HFF-Myc (cell line): ENCODE results near the gene GDF15.
A peak's percentile ranks its signal among the peaks of the same experiment; 100 is the strongest.

Experiments
- DNase-seq: peaks from one replicate; pipeline ENCODE4 v3.0.0-alpha.2; 2011; ENCODE audit warnings: low read depth; ENCODE audit errors: extremely low read depth
- H3K4me3 ChIP-seq: replicated peaks from 2 replicates; pipeline ENCODE4 v1.5.1; 2011; ENCODE audit warnings: low read depth, mild to moderate bottlenecking, control low read depth, low read length
- TF ChIP-seq, protein P1 (sequence below): IDR thresholded peaks from 2 replicates; pipeline ENCODE4 v1.5.1; 2012; ENCODE audit warnings: mild to moderate bottlenecking, low read depth, low read length, control low read depth; ENCODE audit errors: missing control alignments

Gene GDF15

DNA sequence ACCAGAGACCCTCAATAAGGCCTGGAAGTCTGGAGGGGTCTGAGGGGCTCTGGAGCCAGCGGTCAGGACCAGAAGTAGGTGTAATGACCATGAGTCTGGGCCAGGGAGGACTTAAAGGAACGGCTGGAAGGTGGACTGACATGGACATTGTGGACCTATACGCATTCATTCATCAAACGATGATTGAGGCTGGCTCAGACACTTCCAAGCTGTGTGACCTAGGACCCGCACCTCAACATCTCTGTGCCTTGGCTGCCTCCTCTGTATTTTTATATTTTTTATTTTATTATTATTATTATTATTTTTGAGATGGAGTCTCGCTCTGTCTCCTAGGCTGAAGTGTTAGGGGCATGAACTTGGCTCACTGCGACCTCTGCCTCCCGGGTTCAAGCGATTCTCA is 20.8 kb downstream of the GDF15 start:
- H3K4me3 ChIP-seq = no peak overlapping the region
- DNase-seq = no peak

DNA sequence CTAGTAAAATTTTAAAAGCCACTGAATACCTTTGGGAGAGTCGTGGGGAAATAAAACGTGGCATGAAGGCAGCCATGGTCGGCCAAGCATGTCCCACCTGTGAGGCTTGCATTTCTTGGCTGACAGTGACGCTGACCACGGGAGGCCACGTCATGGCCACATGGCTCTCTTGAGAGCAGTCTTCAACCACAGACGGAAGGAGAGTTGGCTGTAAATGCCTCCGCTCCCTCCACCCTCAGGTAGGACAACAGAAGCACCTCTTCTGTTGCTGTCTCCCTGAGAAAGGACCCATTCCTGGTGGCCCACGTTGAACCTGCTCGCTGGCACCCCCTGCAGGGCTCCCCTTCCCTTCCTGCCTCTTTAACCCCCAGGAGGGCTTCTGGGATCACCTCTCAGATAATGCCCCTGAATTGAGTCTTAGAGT is 22.1 kb downstream of the GDF15 start:
- TF ChIP-seq, protein P1, sequence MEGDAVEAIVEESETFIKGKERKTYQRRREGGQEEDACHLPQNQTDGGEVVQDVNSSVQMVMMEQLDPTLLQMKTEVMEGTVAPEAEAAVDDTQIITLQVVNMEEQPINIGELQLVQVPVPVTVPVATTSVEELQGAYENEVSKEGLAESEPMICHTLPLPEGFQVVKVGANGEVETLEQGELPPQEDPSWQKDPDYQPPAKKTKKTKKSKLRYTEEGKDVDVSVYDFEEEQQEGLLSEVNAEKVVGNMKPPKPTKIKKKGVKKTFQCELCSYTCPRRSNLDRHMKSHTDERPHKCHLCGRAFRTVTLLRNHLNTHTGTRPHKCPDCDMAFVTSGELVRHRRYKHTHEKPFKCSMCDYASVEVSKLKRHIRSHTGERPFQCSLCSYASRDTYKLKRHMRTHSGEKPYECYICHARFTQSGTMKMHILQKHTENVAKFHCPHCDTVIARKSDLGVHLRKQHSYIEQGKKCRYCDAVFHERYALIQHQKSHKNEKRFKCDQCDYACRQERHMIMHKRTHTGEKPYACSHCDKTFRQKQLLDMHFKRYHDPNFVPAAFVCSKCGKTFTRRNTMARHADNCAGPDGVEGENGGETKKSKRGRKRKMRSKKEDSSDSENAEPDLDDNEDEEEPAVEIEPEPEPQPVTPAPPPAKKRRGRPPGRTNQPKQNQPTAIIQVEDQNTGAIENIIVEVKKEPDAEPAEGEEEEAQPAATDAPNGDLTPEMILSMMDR = peak; percentile 50
- no peak overlapping the region for H3K4me3 ChIP-seq
- DNase-seq = no peak

More for the DNA sequence above, 20.8 kb downstream of the GDF15 start:
- TF ChIP-seq, protein P1 = no peak

DNA sequence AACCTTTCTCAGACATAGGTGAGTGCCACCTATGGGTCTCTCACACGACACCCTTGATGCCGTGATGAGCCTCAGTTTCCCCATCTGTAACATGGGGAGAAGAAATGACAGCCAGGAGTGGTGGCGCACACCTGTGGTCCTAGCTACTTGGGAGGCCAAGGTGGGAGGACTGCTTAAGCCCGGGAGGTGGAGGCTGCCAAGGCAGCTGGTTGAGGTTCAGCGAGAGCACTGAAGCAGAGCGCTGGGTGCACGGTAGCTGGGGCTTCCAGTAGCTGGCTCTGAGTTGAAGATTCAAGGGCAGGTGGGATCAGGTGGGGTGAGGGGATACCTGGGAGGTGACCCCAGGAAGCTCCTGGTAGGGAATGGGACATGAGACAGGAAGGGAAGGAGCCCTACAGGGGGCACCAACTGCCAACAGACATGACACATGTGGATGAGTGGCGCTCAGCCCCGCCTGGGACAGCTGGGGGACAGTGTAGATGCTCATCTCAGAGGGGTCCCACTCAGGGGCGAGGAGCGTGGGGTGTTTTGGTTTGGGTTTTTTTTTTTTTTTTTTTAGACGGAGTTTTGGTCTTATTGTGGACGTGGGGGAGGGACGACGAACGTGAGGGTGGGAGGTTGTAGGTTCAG is 26.8 kb downstream of the GDF15 start:
- H3K4me3 ChIP-seq = no peak overlapping the region
- TF ChIP-seq, protein P1 = no peak
- no peak for DNase-seq

DNA sequence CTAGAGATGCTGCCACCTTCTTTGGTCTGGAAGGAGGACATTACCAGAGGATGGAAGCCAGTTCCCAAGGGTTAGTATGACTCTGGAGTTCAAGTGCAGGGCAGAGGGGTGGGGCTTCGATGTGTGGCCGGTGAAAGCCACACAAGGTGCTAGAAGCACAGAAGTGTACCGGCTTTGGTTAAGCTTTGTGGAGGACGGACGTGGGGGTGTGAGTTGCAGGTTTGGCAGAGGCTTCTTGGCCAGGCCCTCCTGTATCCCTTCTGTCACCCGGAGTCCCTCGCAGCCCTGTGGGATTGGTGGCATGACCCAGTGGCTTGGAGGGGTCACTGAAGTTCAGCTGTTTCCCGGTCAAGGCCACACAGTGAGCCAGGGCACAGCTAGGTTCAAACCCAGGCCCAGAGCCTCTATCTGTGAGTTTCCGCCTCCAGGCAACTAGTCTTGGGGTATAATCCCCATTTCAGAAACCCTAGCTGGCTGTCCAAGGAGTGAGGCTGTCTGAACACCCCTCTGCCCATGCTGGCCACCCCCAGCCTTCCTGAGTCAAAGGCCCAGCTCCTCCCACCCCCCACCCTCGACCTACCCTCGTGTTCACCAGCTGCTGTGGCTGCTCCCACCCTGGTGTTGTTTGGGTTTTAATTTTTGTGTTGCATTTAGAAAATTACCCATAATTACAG is 28.7 kb downstream of the GDF15 start:
- TF ChIP-seq, protein P1 = no peak
- H3K4me3 ChIP-seq = peak overlapping the region; percentile 36
- no peak for DNase-seq

DNA sequence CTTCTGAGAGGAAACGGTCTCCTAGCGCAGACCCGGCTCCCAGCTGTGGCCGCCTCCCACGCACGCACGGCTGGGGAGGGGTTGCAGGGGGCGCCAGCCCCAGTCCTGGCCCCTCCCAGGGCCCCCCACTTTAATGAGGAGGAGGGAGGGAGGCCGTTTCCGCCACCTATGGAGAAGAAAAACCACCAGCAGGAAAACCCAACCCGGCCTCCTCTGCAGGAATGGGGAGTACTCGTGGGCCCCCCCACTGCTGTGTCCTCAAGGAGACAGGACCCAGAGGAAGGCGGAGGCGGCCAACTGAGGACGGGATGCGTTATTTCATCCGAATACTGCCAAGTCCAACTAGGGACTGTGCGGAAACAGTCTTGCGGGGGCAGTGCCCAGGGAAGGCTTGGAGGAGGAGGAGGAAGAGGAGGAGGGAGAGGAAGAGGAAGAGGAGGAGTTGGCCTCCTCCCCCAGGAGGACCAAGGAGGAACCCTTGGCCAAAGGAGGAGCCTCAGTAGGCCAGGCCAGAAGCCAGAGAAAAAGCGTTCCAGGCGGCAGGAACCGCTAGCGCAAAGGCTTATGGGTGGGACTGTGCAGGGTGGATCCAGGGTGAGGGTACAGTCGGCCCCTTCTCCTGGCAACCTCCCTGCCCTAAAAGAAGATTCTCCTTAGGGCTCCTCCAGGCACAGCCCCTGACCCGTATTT is 29.4 kb downstream of the GDF15 start:
- H3K4me3 ChIP-seq = peak overlapping the region; percentile 36
- TF ChIP-seq, protein P1 = no peak
- peak; percentile 89 for DNase-seq

DNA sequence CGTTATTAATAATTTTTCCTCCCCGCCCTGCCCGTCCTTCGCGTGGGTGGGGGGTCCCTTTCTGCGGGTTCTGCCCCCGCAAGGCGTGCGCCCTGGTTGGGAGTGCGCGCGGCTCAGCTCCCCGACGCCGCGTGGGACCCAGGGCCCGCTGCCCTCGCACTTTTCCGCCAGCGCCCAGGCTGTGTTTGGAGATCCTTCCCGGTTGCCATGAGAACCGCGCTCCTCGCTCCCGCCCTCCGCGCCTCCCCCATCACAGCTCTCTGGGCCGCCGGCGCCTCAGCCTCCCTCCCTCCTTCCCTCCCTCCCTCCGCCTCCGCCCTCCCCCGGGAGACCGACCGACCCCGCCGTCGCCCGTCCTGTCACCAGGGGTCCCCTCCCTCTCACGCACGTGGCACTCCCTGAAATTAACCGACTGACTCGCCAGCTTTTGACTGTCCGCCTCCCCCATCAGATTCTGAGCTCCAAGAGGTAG is 30.9 kb downstream of the GDF15 start:
- peak; percentile 74 for DNase-seq
- peak overlapping the region; percentile 43 for H3K4me3 ChIP-seq
- TF ChIP-seq, protein P1 = no peak
